GM19238 (cell line): ENCODE data around the gene HNRNPA0.

ENCODE experiments used
- DNase-seq: peaks from one replicate; pipeline ENCODE4 v3.0.0; 2011; ENCODE audit warnings: low spot score; ENCODE audit not compliant: insufficient read length

The HNRNPA0 gene

DNA sequence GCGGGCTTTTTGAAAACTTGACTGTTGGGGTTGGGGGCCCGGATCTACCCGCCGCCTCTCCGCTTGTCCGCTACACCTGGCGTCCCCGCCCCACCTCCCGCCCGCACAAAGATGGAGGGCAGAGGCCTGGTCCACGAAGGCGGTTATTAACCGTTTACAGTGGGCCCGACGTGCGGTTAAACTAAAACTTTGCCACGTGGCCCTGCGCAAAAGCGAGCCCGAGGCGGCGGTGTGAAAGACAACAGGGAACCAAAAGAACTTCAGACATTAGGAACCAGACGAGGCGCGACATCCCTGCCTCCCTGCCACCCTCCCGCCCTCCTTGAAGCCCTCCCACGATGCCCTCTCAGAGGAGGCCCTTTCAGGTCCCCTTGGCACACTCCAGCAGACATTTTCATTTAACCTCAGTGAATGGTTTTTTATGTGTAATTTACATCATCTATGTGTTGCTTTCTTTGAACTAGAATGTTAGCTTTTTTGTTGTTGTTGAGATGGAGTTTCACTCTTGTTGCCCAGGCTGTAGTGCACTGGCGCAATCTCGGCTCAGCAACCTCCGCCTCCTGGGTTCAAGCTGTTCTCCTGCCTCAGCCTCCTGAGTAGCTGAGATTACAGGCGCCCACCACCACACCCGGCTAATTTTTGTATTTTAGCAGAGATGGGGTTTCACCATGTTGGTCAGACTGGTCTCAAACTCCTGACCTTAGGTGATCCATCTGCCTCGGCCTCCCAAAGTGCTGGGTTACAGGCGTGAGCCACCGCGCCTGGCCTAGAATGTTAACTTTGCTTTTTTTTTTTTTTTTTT is 999 bp upstream of the HNRNPA0 start:
- DNase-seq, result no peak

DNA sequence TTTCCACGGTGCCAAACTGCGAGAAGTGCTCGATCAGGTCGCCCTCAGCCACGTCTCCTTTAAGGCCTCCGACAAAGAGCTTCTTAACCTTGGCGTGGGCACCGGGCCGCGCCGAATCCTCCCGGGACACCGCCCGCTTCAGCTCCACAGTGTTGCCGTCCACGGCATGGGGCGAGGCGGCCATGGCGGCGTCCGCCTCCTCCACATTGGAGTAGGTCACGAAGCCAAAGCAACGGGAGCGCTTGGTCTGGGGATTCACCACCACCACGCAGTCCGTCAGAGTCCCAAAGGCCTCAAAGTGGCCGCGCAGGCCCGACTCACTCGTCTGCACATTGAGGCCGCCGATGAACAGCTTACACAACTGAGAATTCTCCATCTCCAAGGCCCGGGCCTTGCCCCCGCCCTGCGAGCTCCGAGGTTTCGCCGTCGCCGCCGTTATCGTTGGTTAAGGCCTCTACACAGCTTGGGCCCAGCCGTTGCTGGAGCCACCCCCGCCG is 424 bp downstream of the HNRNPA0 start:
- DNase-seq, result no peak

- DNase-seq, result no peak
Measured at GRCh38 chr5:137752905-137753690, 1.1 kb downstream of the HNRNPA0 start.

DNA sequence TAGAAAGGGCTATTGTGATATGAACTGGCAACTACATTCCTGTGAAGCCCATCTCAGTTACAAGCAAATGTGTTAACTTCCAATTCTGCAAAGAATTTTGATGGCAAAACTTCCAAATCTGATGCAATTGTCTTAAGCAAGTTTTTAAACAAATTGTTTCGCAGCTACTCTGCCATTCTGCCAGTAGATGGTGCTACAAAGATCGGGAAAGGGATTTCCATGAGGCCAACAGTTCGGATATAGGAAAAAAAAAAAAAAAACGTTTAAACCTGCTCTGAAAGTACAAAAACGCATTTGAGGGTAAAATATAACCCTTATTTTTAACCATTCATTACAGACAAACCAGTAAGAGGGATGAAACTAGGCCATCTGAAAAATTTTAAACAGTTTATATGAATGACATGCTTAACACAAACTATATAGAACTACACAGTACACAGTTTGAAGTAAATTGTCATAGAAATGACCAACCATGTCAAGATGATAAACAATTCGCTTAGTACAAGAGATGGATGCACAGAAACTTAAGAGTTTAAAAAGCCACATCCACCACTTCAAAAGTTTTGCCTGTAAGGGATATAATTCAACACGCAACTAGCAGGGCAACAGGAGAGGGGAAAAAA is 2.2 kb downstream of the HNRNPA0 start:
- no peak for DNase-seq

- no peak for DNase-seq
Measured at GRCh38 chr5:137750436-137750835, 3.7 kb downstream of the HNRNPA0 start.

DNA sequence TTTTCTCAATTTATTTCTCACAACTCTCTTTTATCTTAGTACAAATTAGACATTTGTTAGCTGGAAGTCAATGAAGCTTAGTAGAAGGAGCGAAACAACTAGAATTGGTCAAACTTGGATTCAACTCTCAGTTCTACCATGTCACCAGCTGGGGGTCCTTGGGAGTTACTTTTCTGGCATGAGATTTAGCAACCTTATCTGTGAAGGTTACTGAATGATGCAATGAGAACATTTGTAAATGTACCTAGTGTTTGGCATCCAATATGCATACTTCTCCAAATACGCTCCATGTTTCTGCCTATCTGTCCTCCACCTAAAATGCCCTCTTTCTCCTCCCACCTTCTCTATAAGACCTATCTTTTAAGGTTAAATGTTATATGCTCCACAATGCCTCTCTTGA is 6.3 kb downstream of the HNRNPA0 start:
- DNase-seq, result no peak

DNA sequence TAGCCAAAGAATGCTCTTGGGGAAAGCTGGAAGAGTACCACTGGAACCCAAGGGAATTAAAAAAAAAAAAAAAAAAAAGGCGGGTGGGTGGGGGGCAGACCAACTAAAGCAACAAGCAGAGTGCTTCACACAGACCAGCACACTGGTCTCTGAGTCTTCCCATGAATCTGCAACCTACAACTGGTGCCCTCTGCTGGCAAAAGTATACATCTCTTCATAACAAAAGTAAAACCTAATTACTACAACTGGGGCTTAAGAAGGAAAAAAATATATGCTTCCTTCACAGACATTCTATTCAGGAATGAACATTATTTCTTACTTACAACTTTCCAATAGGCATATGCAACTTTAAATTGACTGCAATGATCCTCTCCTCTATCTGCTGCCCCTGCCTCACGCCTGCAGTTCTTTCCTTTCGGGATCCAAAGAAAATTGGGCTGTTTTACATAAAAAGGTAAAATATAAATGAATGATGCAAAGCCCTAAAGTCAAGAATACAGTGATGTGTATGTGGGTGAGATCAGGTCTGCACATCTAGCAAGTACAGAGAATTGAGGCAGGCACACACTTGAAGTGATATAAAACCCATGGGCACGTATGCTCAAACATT is 11.0 kb downstream of the HNRNPA0 start:
- no peak for DNase-seq

DNA sequence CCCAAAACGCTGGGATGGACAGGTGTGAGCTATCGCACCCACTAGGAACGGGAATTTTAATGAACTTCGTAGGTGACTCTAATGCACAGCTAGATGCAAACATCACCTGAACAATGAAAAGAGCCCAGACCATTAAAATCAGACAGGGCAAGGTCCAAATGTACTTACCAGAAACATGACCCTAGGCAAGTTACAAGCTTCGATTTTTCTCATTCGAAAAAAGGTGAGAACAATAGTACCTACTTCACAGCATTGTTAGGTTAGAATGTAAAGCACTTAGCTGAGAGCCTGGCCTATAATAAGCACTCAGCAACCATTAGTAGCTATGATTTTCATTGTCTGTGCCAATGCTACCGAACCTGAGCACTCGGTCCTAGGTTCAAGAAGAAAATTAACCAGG is 12.4 kb downstream of the HNRNPA0 start:
- DNase-seq, result no peak

- no peak for DNase-seq
Measured at GRCh38 chr5:137739737-137740136, 14.4 kb downstream of the HNRNPA0 start.

GRCh38 chr5:137738947-137739346 is 15.2 kb downstream of the HNRNPA0 start:
- no peak for DNase-seq

DNA sequence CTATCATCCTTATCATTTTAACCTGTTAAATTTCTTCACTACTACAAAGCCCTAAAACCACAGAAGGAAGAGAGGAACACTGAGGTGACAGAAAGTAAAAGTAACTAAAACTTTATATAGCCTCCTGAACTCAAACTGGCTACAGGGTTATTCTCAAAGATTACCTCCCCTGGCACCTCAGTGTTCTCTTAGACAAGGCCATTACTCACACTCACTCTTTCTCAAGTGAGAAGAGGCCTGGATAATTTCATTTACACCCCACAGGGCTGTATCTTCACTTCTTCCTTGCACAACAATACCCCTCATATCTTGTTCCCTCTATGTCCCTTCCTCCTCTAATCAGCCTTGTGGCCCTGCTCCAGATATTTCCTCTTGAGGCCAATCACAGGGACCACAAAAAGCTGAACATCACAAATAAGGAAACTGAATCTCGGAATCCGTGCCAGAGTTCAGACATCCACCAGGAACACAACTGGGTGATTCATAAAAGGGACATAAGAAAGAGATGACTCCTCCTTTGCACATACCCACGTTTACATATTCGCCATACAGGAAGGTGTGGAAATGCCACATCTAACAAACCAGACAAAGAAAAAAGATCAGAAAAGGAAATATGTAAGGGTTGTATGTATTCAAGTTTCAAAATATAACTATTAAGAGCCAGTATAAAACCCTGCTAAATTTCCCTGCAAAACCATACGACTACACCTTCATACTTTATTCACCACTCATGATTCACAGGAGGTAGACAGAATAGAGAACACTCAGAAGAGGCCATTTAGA is 16.6 kb downstream of the HNRNPA0 start:
- no peak for DNase-seq

DNA sequence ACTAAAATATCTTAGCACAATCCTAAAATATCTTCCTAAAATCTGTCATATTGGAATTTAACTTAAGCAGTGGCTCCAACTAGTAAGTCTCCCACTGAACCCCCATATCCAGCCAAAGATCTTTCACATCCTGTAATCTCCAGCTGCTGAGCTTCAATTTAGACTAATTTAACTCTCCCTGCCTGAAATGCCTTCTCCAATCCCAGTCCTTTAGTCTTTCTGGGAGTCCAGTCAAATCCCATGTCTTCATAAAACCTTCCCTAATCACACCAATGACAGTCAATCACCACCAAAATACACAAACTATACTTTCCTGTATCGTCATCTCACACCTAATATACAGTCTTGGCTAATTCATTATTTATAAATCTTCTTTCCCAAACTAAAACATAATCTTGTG is 17.7 kb downstream of the HNRNPA0 start:
- DNase-seq, result no peak

GRCh38 chr5:137735555-137736284 is 18.4 kb downstream of the HNRNPA0 start, which contains the start of gene KLHL3:
TSS of gene KLHL3 (minus strand) at chr5:137736089. CDS start at chr5:137735646, 443 bp downstream.
- no peak for DNase-seq

- DNase-seq, result no peak
Measured at GRCh38 chr5:137734962-137735554, 19.1 kb downstream of the HNRNPA0 start.

GRCh38 chr5:137734331-137734730 is 19.8 kb downstream of the HNRNPA0 start:
- no peak for DNase-seq

DNA sequence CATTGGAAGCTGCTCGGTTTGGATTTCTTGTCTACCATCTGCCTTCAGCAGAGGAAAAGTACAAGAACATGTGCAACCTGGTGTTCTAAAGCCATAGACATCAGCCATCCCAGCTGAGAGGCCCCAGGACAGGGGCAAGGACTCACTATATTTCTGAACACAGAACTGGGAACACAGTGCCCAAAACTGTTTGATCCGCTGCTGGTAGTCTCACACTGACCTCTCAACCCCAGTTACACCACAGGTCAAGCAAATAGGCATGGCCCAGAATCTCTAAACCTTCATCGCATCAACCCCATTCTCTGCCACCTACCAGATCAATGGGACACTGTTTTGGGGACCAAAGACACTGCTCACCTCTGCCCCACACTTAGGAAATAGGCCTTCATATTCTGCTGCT is 20.2 kb downstream of the HNRNPA0 start:
- no peak for DNase-seq

GRCh38 chr5:137733006-137733405 is 21.2 kb downstream of the HNRNPA0 start:
- no peak for DNase-seq

GRCh38 chr5:137731176-137731575 is 23.0 kb downstream of the HNRNPA0 start:
- DNase-seq, result no peak

GRCh38 chr5:137730336-137730735 is 23.8 kb downstream of the HNRNPA0 start:
- DNase-seq, result no peak

GRCh38 chr5:137728048-137728447 is 26.1 kb downstream of the HNRNPA0 start:
- DNase-seq, result no peak
